ENCODE data around the gene UBAP2L. TPM values are rescaled to one million over a fixed set of nuclear protein-coding genes. Genes with fewer than 3 reads are reported as not detected.
"Not testable (repeated sequence)": the region's sequence is repeated elsewhere in the genome, so short reads cannot be mapped to it uniquely, and the experiment has no call there.

Gene UBAP2L
- total and polyA plus RNA-seq, 2 experiments from 2014 or later = 73.0 to 132 TPM

DNA sequence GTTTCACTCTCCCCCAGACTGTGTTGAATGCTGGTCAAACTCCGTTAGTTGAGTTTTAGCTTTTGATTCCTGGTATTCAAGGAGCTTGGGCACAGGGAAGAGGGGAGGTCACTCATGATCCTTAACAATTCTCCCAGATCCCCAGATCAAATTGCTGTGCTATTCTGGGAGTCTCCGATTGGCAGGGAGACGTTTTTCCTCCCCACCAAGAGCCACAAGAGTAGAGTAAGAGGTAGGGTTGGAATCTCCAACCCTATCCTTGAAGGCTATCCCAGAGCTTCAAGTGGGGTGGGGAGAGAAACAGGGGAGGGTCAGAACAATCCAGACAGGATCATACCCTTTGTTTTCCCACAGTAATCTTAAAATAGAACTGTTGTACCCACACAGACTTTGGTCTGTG, 28.3 kb upstream of the UBAP2L start:
- no peak overlapping the region for H3K9ac ChIP-seq
- H3K9me3 ChIP-seq (ENCODE audit: low read depth) = no peaks in the 10 kb centered on the region
- no peak overlapping the region for H3K4me3 ChIP-seq
- no peaks in the 10 kb centered on the region for H3K27me3 ChIP-seq (replicated peaks; ENCODE audit: insufficient read depth)
- H3K4me1 ChIP-seq (ENCODE audit: insufficient read depth) = peaks cover 6% of the 10 kb centered on the region; the same call in 1 of the 2 replicates
- H3K27ac ChIP-seq = no peak overlapping the region
- TF ChIP-seq EZH2phosphoT487 (IDR thresholded peaks at IDR 0.05; ENCODE audit: insufficient read depth, low read depth) (no peak), EZH2 (IDR thresholded peaks at IDR 0.05; ENCODE audit: insufficient read depth, poor library complexity, severe bottlenecking) (no peak)
- no peak overlapping the region for H2AFZ ChIP-seq
- no peaks in the 10 kb centered on the region for H3K36me3 ChIP-seq (ENCODE audit: low read depth)
- H3K9me2 ChIP-seq (ENCODE audit: insufficient read depth) = no peaks in the 10 kb centered on the region
- H4K20me1 ChIP-seq (ENCODE audit: insufficient read depth) = no peaks in the 10 kb centered on the region
- no peak for DNase-seq
- H3K79me2 ChIP-seq (ENCODE audit: insufficient read depth) = no peaks in the 10 kb centered on the region
- WGBS, 2 experiments (ENCODE audit: low coverage in 1 of 2, low lambda C conversion rate in 2 of 2, missing lambda C conversion rate in 2 of 2) = 43% methylated on average over 3 of the region's 3 CpGs
- in situ Hi-C loops (cut with MboI) = no loop called here
- H3F3A ChIP-seq (ENCODE audit: insufficient read depth) = no peaks in the 10 kb centered on the region
- H3K4me2 ChIP-seq (ENCODE audit: unreplicated experiment) = no peak overlapping the region

GRCh38 chr1:154193821-154194220, 26.9 kb upstream of the UBAP2L start:
- Histone ChIP-seq H2AFZ (no peak overlapping the region), H3K27me3 (replicated peaks; ENCODE audit: insufficient read depth) (no peaks in the 10 kb centered on the region), H4K20me1 (ENCODE audit: insufficient read depth) (no peaks in the 10 kb centered on the region), H3K4me2 (ENCODE audit: unreplicated experiment) (no peak overlapping the region), H3K4me3 (no peak overlapping the region), H3K36me3 (ENCODE audit: low read depth) (no peaks in the 10 kb centered on the region), H3F3A (ENCODE audit: insufficient read depth) (peaks cover 4% of the 10 kb centered on the region; the same call in 1 of the 2 replicates), H3K27ac (no peak overlapping the region), H3K9ac (no peak overlapping the region), H3K9me3 (ENCODE audit: low read depth) (no peaks in the 10 kb centered on the region), H3K79me2 (ENCODE audit: insufficient read depth) (no peaks in the 10 kb centered on the region), H3K4me1 (ENCODE audit: insufficient read depth) (peaks cover 6% of the 10 kb centered on the region; the same call in 1 of the 2 replicates), H3K9me2 (ENCODE audit: insufficient read depth) (no peaks in the 10 kb centered on the region)
- TF ChIP-seq EZH2phosphoT487 (IDR thresholded peaks at IDR 0.05; ENCODE audit: insufficient read depth, low read depth) (no peak), EZH2 (IDR thresholded peaks at IDR 0.05; ENCODE audit: insufficient read depth, poor library complexity, severe bottlenecking) (no peak)
- in situ Hi-C loops (cut with MboI) = no loop called here
- WGBS, 2 experiments (ENCODE audit: low coverage in 1 of 2, low lambda C conversion rate in 2 of 2, missing lambda C conversion rate in 2 of 2) = 46 to 48% methylated on average over 8 of the region's 8 CpGs
- DNase-seq = peak; percentile 55

DNA sequence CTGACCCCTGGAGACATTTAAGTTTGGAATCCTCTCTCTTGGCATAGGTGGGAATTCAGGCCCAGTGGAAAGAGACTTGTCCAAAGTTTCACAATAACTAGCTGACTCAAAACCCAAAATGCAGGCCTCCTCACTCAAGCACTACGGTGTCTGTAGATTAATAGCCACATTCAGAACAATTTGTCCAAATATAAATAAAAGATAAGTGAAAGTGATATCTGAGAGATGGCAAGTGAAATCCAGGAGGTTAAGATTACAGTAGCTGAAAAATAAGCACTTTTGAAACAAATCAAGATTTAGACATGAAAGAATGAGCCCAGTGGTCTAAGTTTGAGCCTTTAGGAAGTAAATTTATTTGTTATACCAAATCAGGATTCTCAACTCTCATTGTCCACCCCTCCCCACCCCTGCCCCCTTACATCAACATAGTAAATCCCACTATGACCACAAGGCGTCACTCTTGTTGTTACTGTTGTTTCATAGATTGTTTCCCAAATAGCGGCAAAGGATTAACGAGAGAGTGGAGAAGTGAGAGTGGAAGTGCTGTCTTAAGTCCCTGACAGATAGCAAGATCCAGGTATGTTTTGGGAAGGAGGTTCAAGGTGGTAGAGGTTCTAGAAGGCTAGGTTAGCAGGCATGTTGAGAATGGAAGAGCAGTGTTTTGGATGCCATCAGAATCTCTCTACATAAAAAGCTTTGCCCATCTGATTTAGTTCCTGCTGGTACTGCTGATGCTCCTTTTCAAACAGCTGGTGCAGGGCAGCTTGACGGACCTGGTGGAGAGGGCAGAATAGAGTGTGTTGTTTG, 21.8 kb upstream of the UBAP2L start:
- Histone ChIP-seq H3K79me2 (ENCODE audit: insufficient read depth) (no peaks in the 10 kb centered on the region), H3K9ac (no peak overlapping the region), H3K9me2 (ENCODE audit: insufficient read depth) (no peaks in the 10 kb centered on the region), H3K9me3 (ENCODE audit: low read depth) (no peaks in the 10 kb centered on the region), H2AFZ (peak overlapping the region; percentile 80), H3F3A (ENCODE audit: insufficient read depth) (peaks cover 16% of the 10 kb centered on the region), H3K27ac (no peak overlapping the region), H3K27me3 (replicated peaks; ENCODE audit: insufficient read depth) (no peaks in the 10 kb centered on the region), H3K4me1 (ENCODE audit: insufficient read depth) (no peaks in the 10 kb centered on the region), H3K36me3 (ENCODE audit: low read depth) (no peaks in the 10 kb centered on the region), H4K20me1 (ENCODE audit: insufficient read depth) (no peaks in the 10 kb centered on the region), H3K4me2 (ENCODE audit: unreplicated experiment) (peak overlapping the region; percentile 70), H3K4me3 (peak overlapping the region; percentile 41)
- WGBS, 2 experiments (ENCODE audit: low coverage in 1 of 2, low lambda C conversion rate in 2 of 2, missing lambda C conversion rate in 2 of 2) = 9 to 10% methylated on average over 4 to 5 of the region's 5 CpGs
- in situ Hi-C loops (cut with MboI) = no loop called here
- TF ChIP-seq EZH2 (IDR thresholded peaks at IDR 0.05; ENCODE audit: insufficient read depth, poor library complexity, severe bottlenecking) = no peak
- no peak for TF ChIP-seq EZH2phosphoT487 (IDR thresholded peaks at IDR 0.05; ENCODE audit: insufficient read depth, low read depth)
- DNase-seq = peak; percentile 75

DNA sequence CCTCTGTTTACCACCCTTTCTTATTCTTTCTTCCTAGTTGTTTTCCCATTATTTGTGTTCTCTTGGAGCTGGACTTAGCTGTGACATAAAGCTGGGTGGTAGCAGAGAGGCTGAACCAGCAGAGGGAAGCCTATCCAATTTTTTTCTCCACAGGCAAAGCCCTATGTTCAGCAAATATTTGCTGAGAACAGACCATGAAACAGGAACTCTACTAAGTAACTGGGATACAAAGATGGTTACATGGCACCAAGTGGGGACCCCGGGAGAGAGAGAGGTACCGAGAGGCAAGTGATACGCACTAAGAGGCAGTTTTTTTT, 21.2 kb upstream of the UBAP2L start:
- no peaks in the 10 kb centered on the region for H3K4me1 ChIP-seq (ENCODE audit: insufficient read depth)
- peak overlapping the region; percentile 70 for H3K4me2 ChIP-seq (ENCODE audit: unreplicated experiment)
- no peak overlapping the region for H3K9ac ChIP-seq
- WGBS, 2 experiments (ENCODE audit: low coverage in 1 of 2, low lambda C conversion rate in 2 of 2, missing lambda C conversion rate in 2 of 2) = 95 to 98% methylated on average over 3 of the region's 3 CpGs
- no peaks in the 10 kb centered on the region for H3K36me3 ChIP-seq (ENCODE audit: low read depth)
- no peaks in the 10 kb centered on the region for H3K27me3 ChIP-seq (replicated peaks; ENCODE audit: insufficient read depth)
- no peaks in the 10 kb centered on the region for H3K9me3 ChIP-seq (ENCODE audit: low read depth)
- TF ChIP-seq EZH2phosphoT487 (IDR thresholded peaks at IDR 0.05; ENCODE audit: insufficient read depth, low read depth) (no peak), EZH2 (IDR thresholded peaks at IDR 0.05; ENCODE audit: insufficient read depth, poor library complexity, severe bottlenecking) (no peak)
- peak; percentile 49 for DNase-seq
- in situ Hi-C loops (cut with MboI) = no loop called here
- no peaks in the 10 kb centered on the region for H4K20me1 ChIP-seq (ENCODE audit: insufficient read depth)
- H3K27ac ChIP-seq = no peak overlapping the region
- no peaks in the 10 kb centered on the region for H3K9me2 ChIP-seq (ENCODE audit: insufficient read depth)
- H3K79me2 ChIP-seq (ENCODE audit: insufficient read depth) = no peaks in the 10 kb centered on the region
- H3K4me3 ChIP-seq = peak overlapping the region; percentile 41
- H2AFZ ChIP-seq = peak overlapping the region; percentile 80
- peaks cover 16% of the 10 kb centered on the region for H3F3A ChIP-seq (ENCODE audit: insufficient read depth)

GRCh38 chr1:154205778-154206177, 15.0 kb upstream of the UBAP2L start:
- H3K9me3 ChIP-seq (ENCODE audit: low read depth); H3K9me2 ChIP-seq (ENCODE audit: insufficient read depth); H3K79me2 ChIP-seq (ENCODE audit: insufficient read depth); H3K27ac ChIP-seq; H2AFZ ChIP-seq; H3F3A ChIP-seq (ENCODE audit: insufficient read depth); H3K4me2 ChIP-seq (ENCODE audit: unreplicated experiment); H3K9ac ChIP-seq; H3K4me3 ChIP-seq; in situ Hi-C loops (cut with MboI); H3K4me1 ChIP-seq (ENCODE audit: insufficient read depth); H3K27me3 ChIP-seq (replicated peaks; ENCODE audit: insufficient read depth); DNase-seq; H4K20me1 ChIP-seq (ENCODE audit: insufficient read depth): not testable (repeated sequence)
- H3K36me3 ChIP-seq (ENCODE audit: low read depth) = peaks cover 28% of the 10 kb centered on the region
- 84 to 86% methylated on average over 11 of the region's 11 CpGs for WGBS, 2 experiments (ENCODE audit: low coverage in 1 of 2, low lambda C conversion rate in 2 of 2, missing lambda C conversion rate in 2 of 2)
